ENCODE data around the gene EDAR.

Gene EDAR

DNA sequence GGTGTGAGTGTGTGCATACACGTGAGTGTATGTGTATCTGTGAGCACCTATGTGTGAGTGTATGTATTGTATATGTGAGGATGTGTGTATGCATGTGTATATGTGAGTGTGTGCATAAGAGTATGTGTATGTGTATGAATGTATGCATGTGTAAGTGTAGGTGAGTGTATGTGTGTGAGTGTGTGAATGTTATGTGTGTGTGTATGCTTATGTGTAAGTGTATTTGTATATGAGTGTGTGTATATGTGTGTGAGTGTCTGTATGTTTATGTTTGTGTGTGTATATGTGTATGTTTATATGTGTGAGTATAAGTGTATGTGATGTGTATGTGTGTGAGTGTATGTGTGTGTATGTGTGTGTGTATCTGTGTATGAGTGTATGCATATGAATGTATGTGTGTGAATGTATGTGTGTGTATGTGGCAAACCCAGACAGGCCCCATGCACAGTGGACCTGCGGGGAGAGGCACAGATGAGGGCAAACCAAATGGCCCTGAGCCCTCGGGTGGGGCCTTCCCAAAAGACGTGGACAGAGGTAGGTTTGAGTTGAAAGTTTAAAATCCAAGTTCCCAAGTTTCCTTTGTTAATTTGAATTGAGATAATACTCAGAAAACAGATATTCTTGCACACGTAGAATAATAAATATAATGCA is 51.5 kb downstream of the EDAR start:
- no peak for DNase-seq

DNA sequence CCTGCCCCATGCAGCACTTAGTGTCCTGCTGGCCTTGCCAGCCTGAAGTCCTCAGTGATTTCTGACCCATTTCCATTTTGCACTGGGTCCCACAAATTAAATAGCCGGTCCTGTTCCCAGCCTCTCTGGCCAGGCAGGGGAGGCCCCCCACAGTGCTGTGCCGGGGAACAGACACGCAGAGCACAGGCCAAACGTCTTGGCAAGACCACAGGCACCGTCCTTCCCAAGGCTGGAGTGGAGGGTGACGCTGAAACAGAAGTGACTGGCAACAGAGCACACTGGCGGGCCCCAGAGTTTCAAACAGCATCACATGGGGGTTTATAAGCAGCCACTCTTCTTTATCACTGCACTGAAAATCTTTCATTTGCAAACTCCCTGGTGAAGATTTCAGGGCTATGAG is 52.2 kb downstream of the EDAR start:
- DNase-seq = no peak

DNA sequence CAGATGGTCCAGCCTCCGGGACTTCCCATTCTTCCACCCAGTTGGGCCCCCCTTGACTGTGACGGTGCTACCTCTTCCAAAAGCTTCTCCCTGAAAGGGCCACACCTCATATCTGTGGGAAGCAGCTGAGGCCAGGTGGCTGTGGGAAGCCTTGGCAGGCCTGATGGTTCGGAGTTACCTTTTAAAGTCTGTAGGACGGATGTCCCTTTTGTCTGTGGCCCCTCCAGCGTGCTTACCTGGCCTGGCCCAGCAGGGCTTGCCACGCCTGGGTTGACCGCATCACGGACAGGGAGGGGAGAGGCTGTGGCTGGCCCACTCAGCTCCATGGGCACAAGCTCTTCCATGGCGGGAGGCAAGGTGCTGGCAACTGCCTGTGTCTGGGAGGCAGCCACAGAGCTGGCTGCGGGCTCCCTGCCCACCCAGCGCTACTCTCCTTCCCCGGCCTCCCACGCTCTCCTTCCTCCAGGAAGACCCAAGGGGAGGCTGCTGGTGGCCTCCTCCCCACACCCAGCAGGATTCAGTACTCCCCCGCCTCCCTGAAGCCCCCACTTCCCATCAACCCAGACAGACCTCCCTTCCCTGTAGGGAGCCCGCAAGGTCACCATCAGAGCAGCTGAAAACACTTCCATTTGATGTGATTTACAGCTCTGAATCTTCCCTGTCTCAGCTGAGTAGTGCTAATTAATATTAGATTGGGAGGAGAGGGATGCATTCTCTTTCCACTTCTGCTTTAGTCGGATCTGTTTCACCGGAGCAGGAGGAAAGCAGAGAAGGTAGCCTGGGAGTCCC is 52.8 kb downstream of the EDAR start:
- DNase-seq = no peak

DNA sequence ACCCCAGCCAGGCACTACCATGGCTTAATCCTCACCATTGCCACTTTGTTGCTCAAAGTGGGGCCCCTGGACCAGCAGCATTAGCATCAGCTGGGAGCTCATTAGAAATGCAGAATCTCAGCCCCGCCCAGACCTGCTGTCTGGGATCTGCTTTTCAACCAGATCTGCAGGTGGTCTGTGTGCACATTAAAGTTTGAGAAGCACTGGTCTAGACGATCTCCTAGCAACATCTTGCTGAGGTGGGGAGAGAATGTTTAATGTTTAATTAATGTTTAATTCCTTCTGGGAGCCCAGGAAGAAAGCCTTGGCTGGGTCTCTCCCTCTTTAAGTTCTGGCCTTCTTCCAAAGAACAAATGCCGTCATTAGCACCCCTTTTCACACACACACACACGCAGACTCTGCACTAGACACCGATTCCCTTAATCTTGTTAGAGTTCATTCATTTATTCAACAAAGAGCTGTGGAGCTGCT is 53.7 kb downstream of the EDAR start:
- peak; percentile 97 for DNase-seq

DNA sequence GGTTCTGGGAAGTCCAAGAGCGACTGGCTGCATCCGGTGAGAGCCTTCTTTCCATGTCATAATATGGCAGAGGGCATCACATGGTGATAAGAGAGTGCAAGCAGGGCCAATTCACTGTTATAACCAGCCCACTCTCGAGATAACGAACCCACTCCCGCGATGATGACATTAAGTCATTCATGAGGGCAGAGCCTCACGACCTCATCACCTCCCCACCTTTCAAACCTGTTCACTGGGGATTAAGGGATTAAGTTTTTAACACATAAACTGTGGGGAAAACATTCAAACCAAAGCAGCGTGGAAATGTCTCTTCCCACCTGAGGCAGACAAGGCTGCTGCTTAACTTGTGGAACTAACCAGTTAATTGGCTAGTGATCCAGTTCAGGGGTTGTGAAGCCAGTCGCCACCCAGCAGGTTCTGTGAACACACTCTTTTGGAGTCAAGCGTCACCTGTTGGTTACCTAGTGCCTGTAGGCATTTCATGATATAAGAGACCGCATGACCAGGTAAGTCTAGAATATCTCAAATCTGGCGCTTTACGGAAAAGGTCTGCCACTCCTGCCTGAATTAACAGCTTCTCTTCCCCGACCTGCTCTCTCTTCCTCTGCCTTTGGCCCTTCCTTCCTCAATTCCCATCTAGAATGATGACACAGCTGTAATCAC is 54.3 kb downstream of the EDAR start:
- peak; percentile 59 for DNase-seq

DNA sequence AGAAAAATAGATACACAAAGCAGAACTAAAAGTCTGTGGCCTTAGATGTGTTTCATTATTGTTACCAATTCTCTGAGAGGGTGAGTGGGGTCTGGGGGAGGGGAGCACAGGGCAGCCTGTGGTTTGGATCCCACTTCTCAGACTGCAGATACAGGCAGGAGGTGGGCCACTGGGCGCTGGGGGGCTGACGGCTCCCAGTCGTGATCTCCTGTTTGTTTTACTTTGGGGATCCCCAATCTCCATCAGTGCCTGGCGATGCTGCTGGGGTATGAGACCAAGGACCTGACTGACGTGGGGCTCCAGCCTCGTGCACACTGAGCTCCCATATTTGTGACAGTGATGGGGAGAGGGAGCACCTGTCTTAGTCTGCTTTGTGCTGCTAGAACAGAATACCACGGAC is 54.9 kb downstream of the EDAR start:
- no peak for DNase-seq

DNA sequence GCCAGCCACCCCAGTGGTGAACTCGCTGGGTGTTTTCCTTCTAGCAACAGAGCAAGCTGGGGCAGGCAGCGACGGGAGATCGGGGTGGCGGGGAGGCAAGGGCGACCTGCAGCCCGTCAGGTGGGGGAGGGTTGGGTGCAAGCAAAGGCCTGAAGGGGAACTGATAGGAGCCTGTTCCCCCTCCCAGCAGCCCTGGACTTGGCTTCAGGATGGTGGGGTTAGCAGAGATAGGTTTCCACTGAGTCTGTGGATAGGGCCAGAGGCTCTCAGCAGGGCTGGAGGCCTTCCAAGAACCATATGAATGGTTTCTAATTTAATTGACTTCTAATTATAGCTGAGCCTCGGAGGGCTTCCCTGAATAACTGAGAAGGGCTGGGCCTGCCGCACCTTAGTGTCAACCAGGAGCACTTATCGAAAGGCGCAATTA is 55.3 kb downstream of the EDAR start:
- DNase-seq = peak; percentile 42

DNA sequence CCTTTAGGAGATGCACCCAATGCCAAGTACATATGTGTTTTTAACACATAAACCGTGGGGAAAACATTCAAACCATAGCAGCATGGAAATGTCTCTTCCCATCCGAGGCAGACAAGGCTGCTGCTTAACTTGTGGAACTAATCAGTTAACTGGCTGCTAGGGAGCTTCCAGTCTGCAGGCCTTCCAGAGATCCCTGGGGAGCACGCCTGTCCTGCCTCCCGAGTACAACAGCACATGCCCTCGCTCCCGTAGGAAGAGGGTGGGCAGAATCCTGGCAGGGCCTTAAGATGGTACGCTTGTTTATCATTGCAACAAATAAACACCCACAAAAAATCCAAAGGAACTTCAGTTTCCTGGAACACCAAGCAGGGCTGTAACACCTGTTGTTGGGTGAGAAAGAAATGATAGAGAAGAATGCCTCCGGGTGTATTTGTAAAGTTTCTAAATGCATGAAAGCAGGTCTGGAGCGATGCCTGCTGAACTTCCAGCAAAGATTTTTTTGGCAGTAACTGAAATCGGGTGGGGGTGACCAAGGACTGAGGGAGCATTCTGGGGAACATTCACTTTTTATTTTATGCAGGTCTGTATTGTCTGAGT is 56.2 kb downstream of the EDAR start:
- peak; percentile 19 for DNase-seq

DNA sequence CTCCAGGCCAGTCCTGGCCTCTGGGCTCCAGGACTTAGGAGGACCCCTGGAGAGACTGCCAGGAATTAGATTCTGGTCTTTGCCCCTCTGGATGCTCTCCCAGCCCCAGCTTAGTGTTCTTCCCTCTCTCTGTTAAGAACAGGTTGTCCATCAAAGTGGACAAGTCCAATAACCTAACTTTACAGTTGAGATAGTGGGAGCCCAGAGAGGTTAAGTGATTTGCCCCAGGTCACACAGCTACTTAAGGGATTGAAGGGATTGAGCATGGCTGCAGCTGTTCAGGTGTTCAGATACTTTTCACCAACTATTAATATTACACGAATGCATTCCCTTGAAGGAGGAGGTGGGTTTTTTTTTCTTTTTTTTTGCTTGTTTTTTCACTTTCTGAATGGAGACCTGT is 57.6 kb downstream of the EDAR start:
- DNase-seq = no peak

DNA sequence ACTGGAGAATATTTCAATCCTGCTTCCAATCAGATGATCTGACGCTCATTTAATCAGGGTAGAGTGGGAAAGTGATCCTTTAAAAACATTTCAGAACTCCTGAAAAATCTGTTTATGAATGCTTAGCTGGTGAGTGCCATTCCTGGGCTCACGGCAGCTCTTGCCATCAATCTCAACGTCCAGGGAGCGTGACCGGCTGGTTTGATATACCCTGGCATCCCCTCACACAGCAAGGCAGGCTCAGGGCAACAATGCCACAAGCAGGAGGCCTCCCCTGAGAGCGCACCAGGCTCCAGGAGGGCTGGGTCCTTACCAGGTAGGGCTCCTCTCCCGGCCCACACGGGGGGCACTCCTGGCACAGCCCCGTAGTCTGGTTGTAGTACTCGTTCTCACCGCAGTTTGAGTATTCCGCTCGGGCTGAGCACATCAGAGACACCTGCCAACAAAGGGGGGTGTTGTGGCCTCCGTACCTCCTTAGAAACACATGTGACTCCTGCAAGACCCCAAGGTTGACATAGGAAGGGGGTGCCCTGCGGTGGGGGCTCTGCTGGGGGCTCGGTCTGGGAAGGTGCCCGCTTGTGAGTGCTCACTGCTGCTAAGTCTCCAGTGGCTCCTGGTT is 59.1 kb downstream of the EDAR start:
- DNase-seq = no peak

DNA sequence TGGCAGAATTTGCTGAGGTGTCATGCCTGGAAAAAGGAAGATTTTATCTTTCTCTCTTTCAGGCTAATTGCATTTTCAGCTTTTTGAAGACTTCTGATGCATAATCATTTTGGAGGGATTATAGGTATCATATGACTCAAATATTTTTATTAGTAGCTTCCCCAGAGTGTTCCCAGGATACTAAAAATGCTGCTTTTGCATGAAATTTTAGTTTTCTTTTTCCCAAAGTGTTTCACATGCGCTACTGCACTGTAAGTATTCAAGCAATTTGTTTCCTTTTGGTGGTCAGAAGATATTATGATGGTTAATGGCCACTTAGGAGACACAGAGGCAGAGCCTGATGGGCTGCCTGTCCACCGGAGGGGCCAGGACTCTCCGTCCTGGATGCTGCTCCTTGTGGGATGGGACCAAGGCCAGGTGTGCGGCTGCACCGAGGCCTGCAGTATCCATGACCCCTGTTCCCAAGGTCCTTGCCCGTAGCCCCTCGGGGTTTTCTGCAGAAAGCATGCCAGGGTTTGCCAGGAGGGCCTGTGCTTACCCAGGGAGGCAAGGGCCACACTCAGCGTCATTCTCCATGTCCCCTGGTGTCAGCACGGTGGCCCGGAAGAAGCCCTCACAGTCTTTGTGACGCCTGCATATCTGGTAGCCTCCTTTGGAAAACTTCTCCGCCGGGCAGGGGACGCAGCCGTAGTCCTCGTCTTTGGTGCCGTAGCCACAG is 60.2 kb downstream of the EDAR start:
- no peak for DNase-seq

DNA sequence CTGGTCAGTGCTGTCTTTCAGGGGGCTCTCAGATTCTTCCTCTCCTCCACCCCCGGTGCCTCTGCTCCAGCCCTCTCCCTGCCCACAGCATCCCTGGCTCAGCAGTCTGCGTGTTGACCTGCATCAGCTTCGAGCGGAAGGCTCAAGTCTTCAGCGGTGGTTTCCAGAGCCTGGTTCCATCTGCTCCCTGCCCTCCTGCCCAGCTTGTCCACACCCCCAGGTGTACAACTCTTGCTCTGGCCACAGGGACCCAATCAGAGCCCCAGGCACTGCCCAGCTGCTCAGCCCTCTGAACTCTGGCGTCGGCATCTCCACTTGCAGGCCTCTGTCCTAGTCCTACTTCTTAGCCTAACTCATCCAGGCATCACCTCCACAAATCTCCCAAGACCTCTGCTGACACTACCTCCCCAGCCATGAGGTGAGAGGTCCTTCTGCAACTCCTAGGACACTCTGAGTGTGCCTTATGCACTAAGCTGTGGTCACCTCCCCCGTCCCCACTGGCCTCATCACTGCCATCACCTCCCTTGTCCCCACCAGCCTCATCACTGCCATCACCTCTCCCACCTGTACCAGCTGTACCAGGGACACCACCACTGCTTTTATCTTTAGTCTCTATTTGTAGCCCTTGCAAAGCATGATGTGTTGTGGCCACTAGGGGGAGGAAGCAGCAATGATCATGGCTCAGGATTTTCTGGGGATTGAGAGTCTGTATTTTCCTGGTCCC is 60.9 kb downstream of the EDAR start:
- DNase-seq = peak; percentile 81

DNA sequence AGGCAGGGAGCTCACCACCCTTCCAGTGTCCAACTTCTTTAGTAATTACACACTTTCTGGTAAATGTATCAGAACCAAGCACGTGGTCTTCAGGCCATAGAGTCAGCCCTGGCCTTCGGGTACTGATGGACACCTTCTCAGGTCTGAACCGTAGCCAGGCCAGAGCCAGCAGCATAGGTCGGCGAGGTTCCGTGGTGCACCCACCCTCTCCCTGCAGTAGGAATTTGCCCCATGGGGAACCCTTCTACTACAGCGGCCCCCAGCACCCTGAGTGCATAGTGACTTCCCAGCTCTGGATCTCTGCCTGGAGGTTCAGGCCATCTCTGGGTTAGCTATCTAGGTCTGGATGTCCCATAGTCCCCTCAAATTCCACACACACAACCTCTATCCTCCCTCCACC is 61.6 kb downstream of the EDAR start:
- no peak for DNase-seq

DNA sequence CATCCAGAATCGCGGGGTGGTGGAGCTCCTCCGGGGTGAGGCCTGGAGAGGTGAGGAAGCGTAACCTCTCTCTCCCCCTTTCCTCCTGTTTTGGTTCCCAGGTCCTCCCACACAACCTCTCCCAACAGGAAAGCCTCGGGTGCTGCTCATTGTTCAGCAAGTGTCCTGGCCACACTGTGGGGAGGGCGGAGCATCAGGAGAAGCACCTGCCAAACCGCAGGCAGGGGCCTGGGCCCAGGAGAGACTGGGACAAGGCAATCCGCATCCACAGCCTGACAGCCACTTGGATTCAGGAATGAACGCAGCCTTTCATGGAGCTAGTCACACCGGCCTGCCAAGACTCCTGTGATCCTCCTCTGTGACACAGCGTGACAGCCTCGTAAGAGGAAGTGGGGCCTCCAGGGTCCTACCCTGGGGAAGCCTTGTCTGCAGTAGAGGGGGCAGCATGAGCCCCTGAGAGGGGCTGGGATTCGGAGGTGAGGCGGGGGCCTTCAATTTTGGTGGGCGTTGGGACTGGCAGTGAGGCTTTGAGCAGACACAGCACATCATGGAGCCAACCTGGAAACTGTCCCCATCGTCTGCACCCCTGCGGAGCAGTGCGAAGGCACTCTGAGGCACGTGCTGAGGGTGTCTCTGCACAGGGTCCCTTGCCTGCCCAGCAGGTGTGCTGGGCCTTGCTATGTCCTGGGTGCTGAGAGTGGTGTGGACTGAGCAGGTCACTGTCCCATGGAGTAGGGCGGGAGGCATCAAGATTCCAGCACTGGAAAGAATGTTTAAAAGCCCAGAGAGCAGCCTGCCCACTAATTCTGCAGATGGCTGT is 62.2 kb downstream of the EDAR start:
- DNase-seq = no peak

DNA sequence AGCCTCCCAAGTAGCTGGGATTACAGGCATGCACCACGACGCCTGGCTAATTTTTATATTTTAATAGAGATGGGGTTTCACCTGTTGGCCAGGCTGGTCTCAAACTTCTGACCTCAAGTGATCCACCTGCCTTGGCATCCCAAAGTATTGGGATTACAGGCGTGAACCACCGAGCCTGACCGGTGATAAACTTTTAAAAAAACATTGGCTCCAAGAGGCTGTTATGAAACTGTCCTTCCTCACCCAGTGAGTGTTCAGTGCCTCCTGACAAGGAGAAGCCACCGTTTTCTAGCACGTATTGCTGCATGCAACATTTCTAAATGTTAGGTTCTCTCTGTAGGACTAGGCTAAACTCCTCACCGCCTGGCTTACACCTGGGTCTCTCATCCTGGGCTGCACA is 63.3 kb downstream of the EDAR start:
- no peak for DNase-seq

DNA sequence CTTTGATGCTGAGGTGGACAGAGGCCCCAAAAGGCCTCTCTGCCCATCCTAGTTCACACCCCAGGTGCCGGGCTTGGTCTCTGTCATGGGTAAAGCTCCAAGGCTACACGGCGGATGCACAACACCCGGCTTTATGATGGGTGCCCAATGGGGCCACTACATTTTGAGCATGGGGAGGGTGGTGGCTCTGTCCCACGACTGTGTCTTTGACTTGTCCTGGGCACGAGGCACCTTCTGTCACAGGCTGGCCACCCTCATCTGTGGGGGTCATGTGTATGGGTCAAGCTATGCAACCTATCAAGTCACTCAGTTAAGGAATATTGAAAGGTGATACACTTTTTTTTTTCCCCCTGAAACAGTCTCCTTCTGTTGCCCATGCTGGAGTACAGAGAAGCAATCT is 63.7 kb downstream of the EDAR start:
- DNase-seq = no peak

DNA sequence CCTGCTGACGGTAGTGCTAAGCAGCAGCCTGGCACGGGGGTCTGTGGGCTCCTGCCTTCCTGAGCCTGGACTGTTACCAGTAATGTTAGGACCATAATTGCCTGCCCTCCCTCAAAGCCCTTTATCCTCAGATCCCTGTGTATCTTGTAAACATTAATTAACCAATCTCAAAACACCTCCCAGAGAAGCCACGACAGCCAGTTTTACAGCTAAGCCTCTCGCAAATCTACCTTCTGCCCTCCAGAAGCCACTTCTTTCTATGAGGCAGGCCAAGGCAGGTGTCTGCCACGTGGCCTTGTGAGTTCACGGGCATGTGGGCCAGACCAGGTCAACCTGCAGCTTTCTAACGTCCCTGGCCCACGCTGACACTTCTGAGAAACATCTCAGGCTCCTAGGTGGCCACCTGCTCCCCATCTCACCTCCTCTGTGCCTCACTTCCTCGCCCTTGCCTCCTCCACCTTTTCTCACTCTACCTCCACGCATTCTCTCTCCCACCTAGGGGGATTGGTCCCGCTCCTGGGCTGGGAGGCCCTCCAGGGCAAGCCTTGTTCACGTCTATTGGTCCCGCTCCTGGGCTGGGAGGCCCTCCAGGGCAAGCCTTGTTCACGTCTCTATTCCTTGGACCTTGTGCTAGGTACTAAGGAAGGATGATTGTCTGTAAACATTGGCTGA is 64.3 kb downstream of the EDAR start:
- DNase-seq = peak; percentile 68

DNA sequence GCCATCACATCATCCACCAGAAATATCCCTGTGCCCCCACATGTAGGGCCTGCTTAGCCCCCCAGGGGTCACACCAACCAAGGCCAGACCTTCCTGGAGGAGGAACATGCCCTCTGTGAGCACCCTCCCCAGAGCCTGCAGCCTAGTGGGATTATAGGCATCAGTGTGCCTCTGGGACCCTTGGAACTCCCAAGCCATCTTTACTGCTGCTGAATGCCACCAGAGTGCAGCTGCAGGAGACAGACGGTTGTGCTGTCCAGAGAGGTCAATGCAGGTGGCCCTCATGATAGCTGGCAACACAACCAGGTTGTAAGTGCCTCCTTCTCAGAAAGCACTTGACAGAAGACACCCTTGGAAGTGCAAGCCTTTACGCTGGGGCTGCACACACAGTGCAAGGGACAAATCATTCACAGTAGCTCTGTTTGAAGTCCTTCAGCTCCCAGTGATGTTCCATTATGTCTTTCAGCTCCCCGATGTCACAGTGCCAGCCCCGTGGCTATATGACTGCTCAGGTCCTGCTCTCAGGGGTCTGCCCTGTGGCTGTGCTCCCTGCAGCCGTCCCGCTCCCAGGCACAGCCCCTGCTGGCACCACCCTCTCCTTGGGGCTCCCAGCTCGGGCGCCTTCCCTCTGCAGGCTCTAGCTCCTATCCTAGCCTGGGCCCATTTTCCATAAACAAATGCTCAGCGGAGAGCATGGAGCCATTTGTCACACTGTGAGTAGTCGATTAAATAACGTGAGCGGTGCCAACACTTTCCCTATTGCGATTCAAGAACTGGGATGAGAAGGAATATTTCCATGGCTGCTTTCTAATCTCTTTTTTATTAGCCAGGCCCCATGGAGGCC is 65.1 kb downstream of the EDAR start:
- DNase-seq = peak; percentile 13

DNA sequence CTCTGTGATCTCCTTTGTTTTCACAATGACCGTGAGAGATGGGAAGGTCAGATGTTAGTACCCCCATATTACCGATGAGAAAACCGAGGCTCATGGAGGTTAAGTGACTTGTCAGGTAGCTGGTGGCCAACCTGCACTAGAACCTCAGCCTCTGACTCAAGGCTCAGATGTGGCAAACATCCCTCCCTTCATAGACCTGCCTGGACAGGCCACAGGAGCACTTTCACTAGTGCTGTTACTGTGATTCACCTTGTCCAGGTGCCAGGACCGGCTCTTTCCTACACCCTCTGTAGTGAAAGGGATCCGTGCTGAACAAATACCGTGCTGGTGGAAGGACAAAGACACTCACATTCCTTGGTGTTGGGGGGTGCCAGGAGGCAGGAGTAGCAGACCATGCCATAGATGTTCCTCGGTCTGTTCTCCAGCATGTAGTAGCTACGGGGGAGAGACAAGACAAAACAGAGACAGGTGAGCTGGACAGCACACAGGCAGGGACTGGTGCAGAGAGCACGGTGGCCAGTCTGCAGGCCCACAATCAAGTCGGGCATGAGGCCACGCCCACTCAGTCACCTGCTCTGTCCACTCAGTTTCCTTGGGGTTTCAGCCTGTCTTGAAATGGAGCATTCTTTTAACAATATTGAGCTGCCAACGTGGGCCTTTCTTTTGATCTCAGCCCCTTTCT is 65.9 kb downstream of the EDAR start:
- no peak for DNase-seq

All from NCI-H82 (cell line).